Spleen (tissue), 11 donors: Measurements from ENCODE around the gene PIP4P1. TPM values are rescaled to one million over a fixed set of nuclear protein-coding genes. Genes with fewer than 3 reads are reported as not detected.

Experiments used
- DNase-seq: peaks from one replicate; pipeline ENCODE4 v3.0.0-alpha.2; 2020
- H3K27ac ChIP-seq, 8 donors: fragments of 200-600 bp; sonication (generic) in 7 of 8; 1 replicate in 4 of 8; 2 replicates in 4 of 8; pipeline versions ENCODE4 v1.5.0 to v1.8.0; 2016 to 2021; ENCODE audit warnings: inconsistent platforms in 4 of 8, mild to moderate bottlenecking in 4 of 8, moderate library complexity in 1 of 8
- H3K27me3 ChIP-seq, 7 donors: fragments of 200-600 bp; sonication (generic) in 6 of 7; replicated peaks in 1 of 7; 1 replicate in 4 of 7; 2 replicates in 3 of 7; pipeline versions ENCODE4 v1.5.0 to v1.8.0; 2016 to 2021; ENCODE audit warnings: inconsistent platforms in 3 of 7, mild to moderate bottlenecking in 1 of 7
- H3K36me3 ChIP-seq, 6 donors: fragments of 200-600 bp; sonication (generic) in 5 of 6; 1 replicate in 4 of 6; 2 replicates in 2 of 6; pipeline versions ENCODE4 v1.5.0 to v1.8.0; 2016 to 2021; ENCODE audit warnings: inconsistent platforms in 2 of 6
- H3K4me1 ChIP-seq, 6 donors: fragments of 200-600 bp; sonication (generic) in 5 of 6; 1 replicate in 3 of 6; 2 replicates in 3 of 6; pipeline versions ENCODE4 v1.5.0 to v1.8.0; 2016 to 2021; ENCODE audit warnings: inconsistent platforms in 3 of 6
- H3K4me3 ChIP-seq, 8 donors: fragments of 200-600 bp; sonication (generic) in 7 of 8; 1 replicate in 4 of 8; 2 replicates in 4 of 8; pipeline versions ENCODE4 v1.5.0 to v1.8.0; 2016 to 2021; ENCODE audit warnings: inconsistent platforms in 4 of 8, mild to moderate bottlenecking in 4 of 8, moderate library complexity in 2 of 8
- H3K9me3 ChIP-seq, 8 donors: fragments of 200-600 bp; sonication (generic) in 7 of 8; 1 replicate in 4 of 8; 2 replicates in 4 of 8; pipeline versions ENCODE4 v1.5.0 to v1.8.0; 2016 to 2021; ENCODE audit warnings: inconsistent platforms in 4 of 8
- CTCF ChIP-seq, 11 experiments: fragments of 200-600 bp in 7 of 11; fragments of 450-650 bp in 4 of 11; sonication (generic) in 4 of 11; IDR thresholded peaks in 8 of 11; conservative IDR thresholded peaks in 3 of 11; 1 replicate in 7 of 11; 2 replicates in 4 of 11; pipeline versions ENCODE4 v1.4.0 to v1.8.0; 2016 to 2021; ENCODE audit warnings: antibody characterized with exemption in 11 of 11, inconsistent platforms in 4 of 11, mild to moderate bottlenecking in 1 of 11
- POLR2A ChIP-seq, 3 donors: fragments of 450-650 bp; IDR thresholded peaks; one replicate each; pipeline ENCODE4 v1.5.1; 2017; ENCODE audit warnings: antibody characterized with exemption in 3 of 3, mild to moderate bottlenecking in 1 of 3
- POLR2AphosphoS5 ChIP-seq, 3 donors: sonication (generic); formaldehyde crosslinking; IDR thresholded peaks; one replicate each; pipeline ENCODE4 v1.5.1; 2017; ENCODE audit warnings: antibody characterized with exemption in 3 of 3
- WGBS, 5 donors: extraction: QIAGEN DNeasy Blood & Tissue Kit in 3 of 5; methylation state at CpG; one replicate each; pipeline versions ENCODE4 v1.1.5 to v1.1.7; 2013 to 2018; 5-methylcytosine and 5-hydroxymethylcytosine counted together
- intact Hi-C: fragments of 100-400 bp; cut with DNase I; formaldehyde crosslinking; loops from one replicate; pipeline ENCODE4 v1.15.0; 2023; ENCODE audit warnings: low total_unique reads
- polyA plus RNA-seq, 3 donors: library from polyadenylated mRNA; stranded (reverse); fragments of 200-250 nt; gene quantifications; one replicate each; pipeline ENCODE4 v1.2.1, GENCODE V29; 2013
- small RNA-seq, 4 donors: library from RNA; depleted of rRNA; stranded (forward); fragments of <200 nt; gene quantifications; one replicate each; pipeline ENCODE3, GENCODE V24; 2016
- total RNA-seq, 7 donors: library from RNA; depleted of rRNA in 3 of 7; stranded (reverse); fragments of >200 nt in 3 of 7; fragmentation: NEBNext Ultra II Directional in 4 of 7; extraction: Animal tissue kit (Norgen Biotek cat#: 25700) in 4 of 7; gene quantifications; one replicate each; pipeline versions ENCODE4 v1.1.0 to v1.2.1, GENCODE V29; 2016 to 2021
- donor health status: healthy with polysubstance abuse.
- donor health status: DM: no; HTN: no; CAD: no; lungs with moderate emphysema.
- donor health status: DM: no; HTN: no; CAD: no.
- donor health status: Bipolar disorder and iron deficiency.
- donor health status: healthy.
- donor health status: DM: no; HTN: no; CAD: no.
- donor health status: DM: yes; HTN: yes; CAD: no.

PIP4P1 gene
- total and polyA plus RNA-seq, 10 donors, result 32.5 to 79.6 (median 39.5) TPM

- Histone ChIP-seq H3K27ac (peak overlapping the region; percentile 85 to 99 (median 96)), H3K27me3 (no peaks in the 10 kb centered on the region), H3K36me3 (peaks cover 0 to 14% (median 12%) of the 10 kb centered on the region in 6 donors), H3K4me3 (peak overlapping the region; percentile 66 to 91 (median 76)), H3K9me3 (no peaks in the 10 kb centered on the region), H3K4me1 (peaks cover 13 to 64% (median 43%) of the 10 kb centered on the region in 6 donors)
- TF ChIP-seq CTCF (IDR thresholded peaks at IDR 0.05 in 8 of 11, conservative IDR thresholded peaks at IDR 0.05 in 3 of 11) (no peak), POLR2AphosphoS5 (IDR thresholded peaks at IDR 0.05) (no peak), POLR2A (IDR thresholded peaks at IDR 0.05) (peak in 1 of 3 donors; percentile 28)
- 1 to 3% (median 1%) methylated on average over 7 of the region's 7 CpGs for WGBS, 5 donors
- no peak for DNase-seq
- intact Hi-C loops, result loop anchor here (5.0 to 10.0 kb wide), 2 partner anchors 52 to 200 kb away; partner anchors contain the start of genes PIP4P1 and PNP
Measured at GRCh38 chr14:20412411-20412810, 48.8 kb downstream of the PIP4P1 start.

GRCh38 chr14:20409226-20409625, 52.0 kb downstream of the PIP4P1 start:
- WGBS, 5 donors, result 79 to 94% (median 92%) methylated on average over 2 of the region's 2 CpGs
- intact Hi-C loops, result loop anchor here (10.0 kb wide), 1 partner anchor 64 kb away; the partner anchor contains the start of gene PARP2
- no peak overlapping the region for H3K27ac ChIP-seq
- no peaks in the 10 kb centered on the region for H3K27me3 ChIP-seq
- peaks cover 9 to 52% (median 26%) of the 10 kb centered on the region in 6 donors for H3K4me1 ChIP-seq
- no peak for DNase-seq
- TF ChIP-seq POLR2AphosphoS5 (IDR thresholded peaks at IDR 0.05) (no peak), POLR2A (IDR thresholded peaks at IDR 0.05) (no peak), CTCF (IDR thresholded peaks at IDR 0.05 in 8 of 11, conservative IDR thresholded peaks at IDR 0.05 in 3 of 11) (no peak)
- peaks cover 0 to 46% (median 43%) of the 10 kb centered on the region in 6 donors for H3K36me3 ChIP-seq
- no peak overlapping the region for H3K4me3 ChIP-seq
- no peaks in the 10 kb centered on the region for H3K9me3 ChIP-seq

Small RNAs within 50 kb of the gene (small RNA-seq; reads per million reads assigned to genes)
- gene RNA5SP382, result 0.62 to 2.7 (median 1.1) reads per million in 4 donors

Other genes starting within 250 kb of the PIP4P1 start
- not detected for gene OR11H6, start 237.7 kb downstream of the PIP4P1 start, total RNA-seq
- gene OR11H6, start 237.7 kb downstream of the PIP4P1 start, polyA plus RNA-seq, result not detected
- gene OR11H7, start 232.5 kb downstream of the PIP4P1 start, total RNA-seq, result not detected
- gene OR11H7, start 232.5 kb downstream of the PIP4P1 start, polyA plus RNA-seq, result not detected
- not detected for gene OR11H4, start 222.1 kb downstream of the PIP4P1 start, total RNA-seq
- not detected for gene OR11H4, start 222.1 kb downstream of the PIP4P1 start, polyA plus RNA-seq
- 10 to 100 TPM; 12.5 to 21.9 (median 18.8) TPM for gene TTC5, start 155.5 kb downstream of the PIP4P1 start, total RNA-seq
- gene TTC5, start 155.5 kb downstream of the PIP4P1 start, polyA plus RNA-seq, result 1 to 10 TPM; 5.9 to 7.2 (median 6.7) TPM
- 10 to 100 TPM; 21.1 to 32.8 (median 27.9) TPM for gene CCNB1IP1, start 128.2 kb downstream of the PIP4P1 start, total RNA-seq
- gene CCNB1IP1, start 128.2 kb downstream of the PIP4P1 start, polyA plus RNA-seq, result 10 to 100 TPM; 30.4 to 49.1 (median 43.6) TPM
- 10 to 100 TPM; 10.9 to 25.0 (median 17.2) TPM for gene PARP2, start 117.8 kb downstream of the PIP4P1 start, total RNA-seq
- 10 to 100 TPM in 2 of 3 donors, 1 to 10 TPM in 1; 9.1 to 12.0 (median 11.3) TPM for gene PARP2, start 117.8 kb downstream of the PIP4P1 start, polyA plus RNA-seq
- 10 to 100 TPM; 55.1 to 91.7 (median 70.5) TPM for gene TEP1, start 47.9 kb downstream of the PIP4P1 start, total RNA-seq
- gene TEP1, start 47.9 kb downstream of the PIP4P1 start, polyA plus RNA-seq, result 10 to 100 TPM; 19.2 to 38.7 (median 26.7) TPM
- gene KLHL33, start 25.3 kb downstream of the PIP4P1 start, total RNA-seq, result 1 to 10 TPM in 2 of 7 donors, under 1 TPM in 4, not detected in 1; 0.47 to 2.9 (median 0.86) TPM
- gene KLHL33, start 25.3 kb downstream of the PIP4P1 start, polyA plus RNA-seq, result under 1 TPM; 0.22 to 0.54 (median 0.32) TPM
- gene OSGEP, start 6.6 kb downstream of the PIP4P1 start, total RNA-seq, result 100 to 1,000 TPM in 2 of 7 donors, 10 to 100 TPM in 5; 48.6 to 110 (median 72.6) TPM
- gene OSGEP, start 6.6 kb downstream of the PIP4P1 start, polyA plus RNA-seq, result 100 to 1,000 TPM in 1 of 3 donors, 10 to 100 TPM in 2; 78.7 to 107 (median 87.1) TPM
- 100 to 1,000 TPM in 6 of 7 donors, 10 to 100 TPM in 1; 89.4 to 153 (median 104) TPM for gene APEX1, start 6.2 kb downstream of the PIP4P1 start, total RNA-seq
- 100 to 1,000 TPM; 139 to 151 (median 140) TPM for gene APEX1, start 6.2 kb downstream of the PIP4P1 start, polyA plus RNA-seq
- gene PNP, start 8.0 kb upstream of the PIP4P1 start, total RNA-seq, result 10 to 100 TPM; 36.0 to 93.1 (median 65.5) TPM
- gene PNP, start 8.0 kb upstream of the PIP4P1 start, polyA plus RNA-seq, result 10 to 100 TPM; 44.8 to 64.3 (median 48.2) TPM
- under 1 TPM in 4 of 7 donors, not detected in 3; 0.60 to 0.95 (median 0.71) TPM for gene RNASE10, start 44.1 kb upstream of the PIP4P1 start, total RNA-seq
- not detected for gene RNASE10, start 44.1 kb upstream of the PIP4P1 start, polyA plus RNA-seq
- gene RNASE9, start 99.6 kb upstream of the PIP4P1 start, total RNA-seq, result not detected
- not detected for gene RNASE9, start 99.6 kb upstream of the PIP4P1 start, polyA plus RNA-seq
- gene RNASE11, start 126.6 kb upstream of the PIP4P1 start, total RNA-seq, result not detected
- gene RNASE11, start 126.6 kb upstream of the PIP4P1 start, polyA plus RNA-seq, result not detected
- gene RNASE12, start 129.9 kb upstream of the PIP4P1 start, total RNA-seq, result not detected
- gene RNASE12, start 129.9 kb upstream of the PIP4P1 start, polyA plus RNA-seq, result not detected
- gene OR6S1, start 180.3 kb upstream of the PIP4P1 start, total RNA-seq, result under 1 TPM in 2 of 7 donors, not detected in 5; 0.27 to 0.77 TPM
- gene OR6S1, start 180.3 kb upstream of the PIP4P1 start, polyA plus RNA-seq, result under 1 TPM in 1 of 3 donors, not detected in 2; 0.10 TPM
- gene RNASE4, start 223.1 kb upstream of the PIP4P1 start, total RNA-seq, result 10 to 100 TPM in 3 of 7 donors, 1 to 10 TPM in 3, under 1 TPM in 1; 0.89 to 19.9 (median 9.8) TPM
- gene RNASE4, start 223.1 kb upstream of the PIP4P1 start, polyA plus RNA-seq, result 10 to 100 TPM in 1 of 3 donors, 1 to 10 TPM in 2; 7.6 to 15.6 (median 8.4) TPM
- 10 to 100 TPM in 1 of 7 donors, 1 to 10 TPM in 6; 1.6 to 10.2 (median 4.8) TPM for gene ANG, start 227.3 kb upstream of the PIP4P1 start, total RNA-seq
- gene ANG, start 227.3 kb upstream of the PIP4P1 start, polyA plus RNA-seq, result 1 to 10 TPM; 3.1 to 7.2 (median 3.9) TPM